ENCODE data around the gene RETN. TPM values are rescaled to one million over a fixed set of nuclear protein-coding genes. Genes with fewer than 3 reads are reported as not detected.

RETN gene
- total RNA-seq, 1 experiment from 2014 or later = not detected

GRCh38 chr19:7704280-7705060 lies 35.6 kb downstream of the RETN start:
- H3K27me3 ChIP-seq (ENCODE audit: insufficient read depth, low read length) = no peaks in the 10 kb centered on the region
- no peak overlapping the region for H2AFZ ChIP-seq (ENCODE audit: low read depth, low read length, poor library complexity, severe bottlenecking)
- RAD21 ChIA-PET (ENCODE audit: low non-redundant PET in 1 of 2, low total read pairs in 2 of 2, uncharacterized antibody in 2 of 2, unreplicated experiment in 2 of 2) = no interaction called here
- no TSS peak for BruUV-seq (replicated peaks)
- H3K4me3 ChIP-seq (replicated peaks in 1 of 2; ENCODE audit: low read depth in 1 of 2, low read length in 2 of 2) = no peak overlapping the region
- no peaks in the 10 kb centered on the region for H3K9me2 ChIP-seq (ENCODE audit: insufficient read depth)
- POLR2A ChIA-PET = no interaction called here
- H3K9me3 ChIP-seq (ENCODE audit: control insufficient read depth in 1 of 2, insufficient read depth in 1 of 2, low read depth in 1 of 2, low read length in 2 of 2) = no peaks in the 10 kb centered on the region
- intact Hi-C loops (cut with micrococcal nuclease) = no loop called here
- no peak for DNase-seq (ENCODE audit: low read depth, low spot score)
- H3K36me3 ChIP-seq (ENCODE audit: control insufficient read depth in 1 of 2, insufficient read depth in 2 of 2, low read length in 2 of 2) = no peaks in the 10 kb centered on the region
- no peak for TF ChIP-seq CTCF (IDR thresholded peaks at IDR 0.05 in 2 of 3, conservative IDR thresholded peaks at IDR 0.05 in 1 of 3; ENCODE audit: borderline replicate concordance in 1 of 3, insufficient read depth in 1 of 3, low read depth in 2 of 3, low read length in 2 of 3)
- no peak overlapping the region for H3K9ac ChIP-seq (ENCODE audit: low read length)
- ATAC-seq = no peak
- no peaks in the 10 kb centered on the region for H4K20me1 ChIP-seq (ENCODE audit: insufficient read depth)
- H3K27ac ChIP-seq (ENCODE audit: low read depth, low read length) = no peak overlapping the region
- H3K4me2 ChIP-seq (ENCODE audit: low read length) = no peak overlapping the region
- no peaks in the 10 kb centered on the region for H3K4me1 ChIP-seq (ENCODE audit: control insufficient read depth in 1 of 2, insufficient read depth in 2 of 2, low read length in 2 of 2)
- H3K79me2 ChIP-seq (ENCODE audit: insufficient read depth, low read length) = no peaks in the 10 kb centered on the region
- CTCF ChIA-PET = no interaction called here

- H3K9ac ChIP-seq (ENCODE audit: low read length) = no peak overlapping the region
- TF ChIP-seq JUND (IDR thresholded peaks at IDR 0.05) (no peak), POLR2AphosphoS5 (IDR thresholded peaks at IDR 0.05; ENCODE audit: low read depth, low read length) (no peak), TCF7L2 (IDR thresholded peaks at IDR 0.05; ENCODE audit: borderline replicate concordance, extremely low read depth, insufficient read depth, insufficient read length) (no peak), EZH2phosphoT487 (IDR thresholded peaks at IDR 0.05; ENCODE audit: borderline replicate concordance) (no peak), REST (IDR thresholded peaks at IDR 0.05; ENCODE audit: low read depth) (no peak), ZFX (IDR thresholded peaks at IDR 0.05) (no peak), CBX3 (IDR thresholded peaks at IDR 0.05; ENCODE audit: low read depth) (no peak), ZNF274 (IDR thresholded peaks at IDR 0.05; ENCODE audit: low read depth, low read length) (no peak), YY1 (IDR thresholded peaks at IDR 0.05; ENCODE audit: extremely low read depth, insufficient replicate concordance, low read depth, low read length) (no peak), EGR1 (IDR thresholded peaks at IDR 0.05; ENCODE audit: low read depth) (no peak), CEBPB (IDR thresholded peaks at IDR 0.05; ENCODE audit: low read depth) (no peak), MAX (IDR thresholded peaks at IDR 0.05) (no peak)
Observed at GRCh38 chr19:7705387-7706187, 36.7 kb downstream of the RETN start.

More at GRCh38 chr19:7705387-7706187, 36.7 kb downstream of the RETN start:
- Histone ChIP-seq H3K36me3 (ENCODE audit: control insufficient read depth in 1 of 2, insufficient read depth in 2 of 2, low read length in 2 of 2) (no peaks in the 10 kb centered on the region), H3K9me3 (ENCODE audit: control insufficient read depth in 1 of 2, insufficient read depth in 1 of 2, low read depth in 1 of 2, low read length in 2 of 2) (no peaks in the 10 kb centered on the region), H3K4me2 (ENCODE audit: low read length) (no peak overlapping the region), H3K79me2 (ENCODE audit: insufficient read depth, low read length) (no peaks in the 10 kb centered on the region), H3K4me3 (replicated peaks in 1 of 2; ENCODE audit: low read depth in 1 of 2, low read length in 2 of 2) (no peak overlapping the region), H4K20me1 (ENCODE audit: insufficient read depth) (no peaks in the 10 kb centered on the region), H3K9me2 (ENCODE audit: insufficient read depth) (no peaks in the 10 kb centered on the region), H3K4me1 (ENCODE audit: control insufficient read depth in 1 of 2, insufficient read depth in 2 of 2, low read length in 2 of 2) (no peaks in the 10 kb centered on the region), H2AFZ (ENCODE audit: low read depth, low read length, poor library complexity, severe bottlenecking) (no peak overlapping the region), H3K27ac (ENCODE audit: low read depth, low read length) (no peak overlapping the region), H3K27me3 (ENCODE audit: insufficient read depth, low read length) (no peaks in the 10 kb centered on the region)
- ChIA-PET CTCF (no interaction called here), RAD21 (ENCODE audit: low non-redundant PET in 1 of 2, low total read pairs in 2 of 2, uncharacterized antibody in 2 of 2, unreplicated experiment in 2 of 2) (no interaction called here), POLR2A (no interaction called here)
- intact Hi-C loops (cut with micrococcal nuclease) = no loop called here
- no peak for DNase-seq (ENCODE audit: low read depth, low spot score)
- BruUV-seq (replicated peaks) = no TSS peak
- ATAC-seq = no peak
